Fibroblast of skin of right biceps (primary cell): ENCODE measurements around the gene MYO9A.

Source experiments
- DNase-seq: peaks from one replicate; pipeline ENCODE4 v3.0.0-alpha.2; 2013

The MYO9A gene

GRCh38 chr15:72118017-72118978, at the start of gene MYO9A, which contains the start of gene SENP8:
Gene MYO9A, minus strand, starts transcription at chr15:72118150. Its CDS starts 71,587 bp downstream, at chr15:72046563.
Gene SENP8, plus strand, starts transcription at chr15:72118403. Its CDS starts 21,221 bp downstream, at chr15:72139624.
- peak; percentile 98 for DNase-seq

GRCh38 chr15:72167445-72167844, 49.5 kb upstream of the MYO9A start:
- DNase-seq: no peak

GRCh38 chr15:72166716-72167417, 48.9 kb upstream of the MYO9A start:
- DNase-seq: no peak

GRCh38 chr15:72163719-72164118, 45.8 kb upstream of the MYO9A start:
- no peak for DNase-seq

- DNase-seq: no peak
Observed at GRCh38 chr15:72162569-72162968, 44.6 kb upstream of the MYO9A start.

- DNase-seq: no peak
Observed at GRCh38 chr15:72161361-72162132, 43.6 kb upstream of the MYO9A start.

- DNase-seq: no peak
Observed at GRCh38 chr15:72160696-72161245, 42.8 kb upstream of the MYO9A start.

- DNase-seq: no peak
Observed at GRCh38 chr15:72156928-72157327, 39.0 kb upstream of the MYO9A start.

- DNase-seq: peak; percentile 74
Observed at GRCh38 chr15:72155635-72156616, 38.0 kb upstream of the MYO9A start.

GRCh38 chr15:72155003-72155621, 37.2 kb upstream of the MYO9A start:
- peak; percentile 48 for DNase-seq

GRCh38 chr15:72154316-72154715, 36.4 kb upstream of the MYO9A start:
- no peak for DNase-seq

GRCh38 chr15:72153269-72154000, 35.5 kb upstream of the MYO9A start:
- DNase-seq: no peak

GRCh38 chr15:72147418-72147817, 29.5 kb upstream of the MYO9A start:
- DNase-seq: no peak

- no peak for DNase-seq
Observed at GRCh38 chr15:72146934-72147333, 29.0 kb upstream of the MYO9A start.

GRCh38 chr15:72146221-72146620, 28.3 kb upstream of the MYO9A start:
- no peak for DNase-seq

GRCh38 chr15:72141171-72142084, 23.5 kb upstream of the MYO9A start:
- no peak for DNase-seq

- DNase-seq: no peak
Observed at GRCh38 chr15:72140088-72140487, 22.1 kb upstream of the MYO9A start.

GRCh38 chr15:72139667-72140066, 21.7 kb upstream of the MYO9A start:
- DNase-seq: no peak
